H1 (cell line): ENCODE results near the gene CDKN1B. TPM values are rescaled to one million over a fixed set of nuclear protein-coding genes. Genes with fewer than 3 reads are reported as not detected.

Experiments
- CTCF ChIA-PET: fragments of 300-600 bp; sonication (Branson Sonifier 250); formaldehyde crosslinking; loops from one replicate; lab custom pipeline; 2021; ENCODE audit not compliant: partially characterized antibody; lab: Charles Lee
- POLR2A ChIA-PET: fragments of 300-600 bp; sonication (Branson Sonifier 250); formaldehyde crosslinking; loops from one replicate; lab custom pipeline; 2021; ENCODE audit warnings: inconsistent platforms; ENCODE audit not compliant: partially characterized antibody; lab: Charles Lee
- DNase-seq, 2 experiments: peaks; one replicate each; pipeline versions ENCODE4 v3.0.0 to v3.0.0-alpha.2; 2010 to 2022; ENCODE audit warnings: low spot score in 2 of 2, low read depth in 1 of 2, mixed read lengths in 1 of 2
- FAIRE-seq: peaks from 2 replicates; lab custom pipeline; 2011; peaks lifted over from hg19 to GRCh38; lab: Jason Lieb, UNC
- H2AFZ ChIP-seq: 2 replicates; pipeline ENCODE4 v1.8.1; 2012; ENCODE audit warnings: low read length, inconsistent platforms
- H2AK5ac ChIP-seq: 2 replicates; pipeline ENCODE4 v1.6.1; 2013; ENCODE audit warnings: low read depth, low read length
- H2BK120ac ChIP-seq: replicated peaks from 2 replicates; pipeline ENCODE3; 2013; ENCODE audit warnings: low read depth, low read length, inconsistent platforms
- H2BK12ac ChIP-seq: 2 replicates; pipeline ENCODE4 v1.6.1; 2013; ENCODE audit warnings: low read depth, low read length
- H2BK15ac ChIP-seq: 2 replicates; pipeline ENCODE4 v1.6.1; 2013; ENCODE audit warnings: low read length
- H2BK20ac ChIP-seq: 2 replicates; pipeline ENCODE4 v1.6.1; 2013; ENCODE audit warnings: low read length
- H2BK5ac ChIP-seq: 2 replicates; pipeline ENCODE4 v1.6.1; 2013; ENCODE audit warnings: low read depth, low read length
- H3K14ac ChIP-seq: 2 replicates; pipeline ENCODE4 v1.6.1; 2013; ENCODE audit warnings: inconsistent platforms; ENCODE audit not compliant: insufficient read length
- H3K18ac ChIP-seq: 2 replicates; pipeline ENCODE4 v1.6.1; 2013; ENCODE audit warnings: low read length; ENCODE audit errors: extremely low read depth
- H3K23ac ChIP-seq: 2 replicates; pipeline ENCODE4 v1.6.1; 2013; ENCODE audit warnings: inconsistent platforms; ENCODE audit not compliant: insufficient read length
- H3K23me2 ChIP-seq: 2 replicates; pipeline ENCODE4 v1.6.1; 2013; ENCODE audit warnings: low read depth, low read length
- H3K27ac ChIP-seq: 2 replicates; pipeline ENCODE4 v1.6.1; 2011; ENCODE audit warnings: low read depth, low read length, inconsistent platforms
- H3K27me3 ChIP-seq, 4 experiments: replicated peaks in 1 of 4; 1 replicate in 1 of 4; 2 replicates in 3 of 4; pipeline versions ENCODE4 v1.6.1 to v1.8.1; 2011 to 2013; ENCODE audit warnings: low read length in 3 of 4, mild to moderate bottlenecking in 3 of 4, inconsistent platforms in 2 of 4, mixed read lengths in 2 of 4, moderate library complexity in 1 of 4; ENCODE audit not compliant: control insufficient read depth in 3 of 4, insufficient read depth in 3 of 4; ENCODE audit errors: extremely low read depth in 1 of 4
- H3K36me3 ChIP-seq, 4 experiments: 2 replicates each; pipeline versions ENCODE4 v1.6.1 to v1.8.1; 2011 to 2013; ENCODE audit warnings: mild to moderate bottlenecking in 4 of 4, low read length in 3 of 4, moderate library complexity in 2 of 4, control low read depth in 1 of 4, inconsistent platforms in 1 of 4; ENCODE audit not compliant: insufficient read depth in 4 of 4, control insufficient read depth in 2 of 4
- H3K4ac ChIP-seq: replicated peaks from 2 replicates; pipeline ENCODE3; 2013; ENCODE audit warnings: low read length, low read depth, mixed read lengths, inconsistent platforms; ENCODE audit not compliant: insufficient read length
- H3K4me1 ChIP-seq, 4 experiments: replicated peaks in 1 of 4; 1 replicate in 1 of 4; 2 replicates in 3 of 4; pipeline versions ENCODE4 v1.6.1 to v1.8.1; 2011 to 2013; ENCODE audit warnings: low read length in 3 of 4, inconsistent platforms in 2 of 4, mixed read lengths in 1 of 4; ENCODE audit not compliant: insufficient read depth in 4 of 4, control insufficient read depth in 3 of 4
- H3K4me2 ChIP-seq, 2 experiments: 2 replicates each; pipeline versions ENCODE4 v1.6.1 to v1.8.1; 2011 to 2013; ENCODE audit warnings: low read depth in 2 of 2, low read length in 2 of 2, control low read depth in 1 of 2, inconsistent platforms in 1 of 2, mild to moderate bottlenecking in 1 of 2; ENCODE audit not compliant: insufficient read depth in 1 of 2
- H3K4me3 ChIP-seq, 4 experiments: fragments of 200-600, 300-600 bp in 1 of 4; sonication (generic), shearing (Covaris generic), sonication (Bioruptor Twin) in 1 of 4; 2 replicates each; pipeline versions ENCODE4 v1.5.1 to v1.8.1; 2011 to 2016; ENCODE audit warnings: low read length in 4 of 4, low read depth in 3 of 4, control low read depth in 2 of 4, inconsistent platforms in 2 of 4, mild to moderate bottlenecking in 2 of 4, mixed read lengths in 1 of 4, moderate library complexity in 1 of 4; ENCODE audit not compliant: insufficient read depth in 2 of 4; ENCODE audit errors: extremely low read depth in 1 of 4
- H3K56ac ChIP-seq: replicated peaks from 2 replicates; pipeline ENCODE3; 2013; ENCODE audit warnings: low read depth, mild to moderate bottlenecking, mixed read lengths, low read length, inconsistent platforms; ENCODE audit not compliant: insufficient read length
- H3K79me1 ChIP-seq: 2 replicates; pipeline ENCODE4 v1.6.1; 2013; ENCODE audit warnings: low read depth, low read length, control low read depth
- H3K79me2 ChIP-seq, 2 experiments: 2 replicates each; pipeline versions ENCODE4 v1.6.1 to v1.8.1; 2012 to 2013; ENCODE audit warnings: low read length in 2 of 2, mild to moderate bottlenecking in 2 of 2, inconsistent platforms in 1 of 2; ENCODE audit not compliant: insufficient read depth in 2 of 2, control insufficient read depth in 1 of 2
- H3K9ac ChIP-seq, 4 experiments: replicated peaks in 1 of 4; 1 replicate in 1 of 4; 2 replicates in 3 of 4; pipeline versions ENCODE4 v1.6.1 to v1.8.1; 2011 to 2013; ENCODE audit warnings: low read depth in 3 of 4, low read length in 3 of 4, control low read depth in 2 of 4, mild to moderate bottlenecking in 2 of 4, moderate library complexity in 2 of 4, inconsistent platforms in 1 of 4; ENCODE audit errors: extremely low read depth in 1 of 4
- H3K9me3 ChIP-seq, 2 experiments: 2 replicates each; pipeline versions ENCODE4 v1.6.1 to v1.8.1; 2012 to 2013; ENCODE audit warnings: mild to moderate bottlenecking in 2 of 2, moderate library complexity in 2 of 2, control low read depth in 1 of 2, inconsistent platforms in 1 of 2, low read depth in 1 of 2, low read length in 1 of 2, mixed read lengths in 1 of 2; ENCODE audit not compliant: insufficient read depth in 2 of 2
- H4K20me1 ChIP-seq, 2 experiments: replicated peaks in 1 of 2; 2 replicates each; pipeline versions ENCODE3 to v1.8.1; 2011 to 2013; ENCODE audit warnings: inconsistent platforms in 2 of 2, low read length in 2 of 2, mild to moderate bottlenecking in 1 of 2; ENCODE audit not compliant: insufficient read depth in 2 of 2, control insufficient read depth in 1 of 2
- H4K5ac ChIP-seq: 2 replicates; pipeline ENCODE4 v1.6.1; 2013; ENCODE audit warnings: low read length, low read depth, mixed read lengths, inconsistent platforms; ENCODE audit not compliant: insufficient read length
- H4K8ac ChIP-seq: 2 replicates; pipeline ENCODE4 v1.8.0; 2013; ENCODE audit warnings: mild to moderate bottlenecking, moderate library complexity, low read length, inconsistent platforms; ENCODE audit not compliant: insufficient read depth; ENCODE audit errors: extremely low read depth
- H4K91ac ChIP-seq: replicated peaks from 2 replicates; pipeline ENCODE3; 2013; ENCODE audit warnings: low read length, mixed read lengths, inconsistent platforms; ENCODE audit not compliant: insufficient read length
- CHD1 ChIP-seq: IDR thresholded peaks from 2 replicates; pipeline ENCODE4 v1.6.1; 2012; ENCODE audit warnings: low read depth, low read length, improper control_type of control experiment
- HDAC6 ChIP-seq: IDR thresholded peaks from one replicate; pipeline ENCODE4 v1.7.1; 2012; ENCODE audit warnings: low read depth, mild to moderate bottlenecking, inconsistent platforms, low read length, moderate library complexity
- KDM4A ChIP-seq: IDR thresholded peaks from one replicate; pipeline ENCODE4 v1.7.1; 2012; ENCODE audit warnings: low read depth, mild to moderate bottlenecking, moderate library complexity, low read length, inconsistent platforms; ENCODE audit not compliant: severe bottlenecking
- NANOG ChIP-seq: IDR thresholded peaks from 2 replicates; pipeline ENCODE4 v1.6.1; 2011; ENCODE audit warnings: low read length, low read depth, mild to moderate bottlenecking, inconsistent platforms; ENCODE audit not compliant: insufficient read depth, poor library complexity, severe bottlenecking
- PHF8 ChIP-seq: fragments of 200-600 bp; sonication (generic); conservative IDR thresholded peaks from 2 replicates; pipeline ENCODE4 v1.7.1; 2012; ENCODE audit warnings: low read depth, mild to moderate bottlenecking, inconsistent platforms, low read length, moderate library complexity
- POLR2A ChIP-seq, 2 experiments: IDR thresholded peaks; 1 replicate in 1 of 2; 2 replicates in 1 of 2; pipeline ENCODE4 v1.6.1; 2011; ENCODE audit warnings: low read depth in 2 of 2, low read length in 2 of 2, mild to moderate bottlenecking in 2 of 2; ENCODE audit errors: control extremely low read depth in 1 of 2
- RNF2 ChIP-seq: fragments of 200-900, 300-1000 bp; sonication (generic); IDR thresholded peaks from 2 replicates; pipeline ENCODE4 v1.7.1; 2016; ENCODE audit warnings: borderline replicate concordance, low read depth, mild to moderate bottlenecking, antibody characterized with exemption, low read length; ENCODE audit not compliant: poor library complexity, severe bottlenecking; ENCODE audit errors: missing control alignments
- TAF7 ChIP-seq: optimal IDR thresholded peaks from 2 replicates; pipeline ENCODE3; 2011; ENCODE audit warnings: low read depth, mild to moderate bottlenecking, inconsistent platforms, low read length, moderate library complexity, borderline replicate concordance
- YY1 ChIP-seq: IDR thresholded peaks from 2 replicates; pipeline ENCODE4 v1.6.1; 2011; ENCODE audit warnings: low read depth, mild to moderate bottlenecking, low read length
- ZNF274 ChIP-seq: IDR thresholded peaks from 2 replicates; pipeline ENCODE4 v1.7.0; 2012; ENCODE audit warnings: low read length, borderline replicate concordance; ENCODE audit errors: extremely low read depth
- WGBS, 2 experiments: shearing (Covaris generic) in 1 of 2; methylation state at CpG; one replicate each; pipeline versions ENCODE4 v1.1.6 to v1.1.7; 2013 to 2015; ENCODE audit warnings: low lambda C conversion rate in 2 of 2, mixed read lengths in 2 of 2, inconsistent platforms in 1 of 2, low coverage in 1 of 2, missing lambda C conversion rate in 1 of 2; ENCODE audit not compliant: insufficient replicate concordance in 2 of 2, insufficient coverage in 1 of 2, insufficient read length in 1 of 2; ENCODE audit errors: extremely low coverage in 1 of 2, missing lambda C conversion rate in 1 of 2; 5-methylcytosine and 5-hydroxymethylcytosine counted together
- polyA plus RNA-seq, 7 experiments: library from polyadenylated mRNA; depleted of rRNA in 3 of 7; stranded (reverse) in 5 of 7; unstranded in 2 of 7; fragments of >200 nt in 5 of 7; fragments of 200-250 nt in 2 of 7; gene quantifications; 1 replicate in 5 of 7; 2 replicates in 1 of 7; 4 replicates in 1 of 7; pipeline versions ENCODE4 v1.2.1 to v1.2.3, GENCODE V29; 2011 to 2013; ENCODE audit warnings: missing spikeins in 2 of 7, mixed read lengths in 2 of 7
- total RNA-seq: library from RNA; stranded (reverse); fragmentation: NEBNext Ultra II Directional; extraction: Animal tissue kit (Norgen Biotek cat#: 25700); gene quantifications from 2 replicates; pipeline ENCODE4 v1.2.1, GENCODE V29; 2021
- TF ChIP-seq, protein P1 (sequence below): IDR thresholded peaks from 2 replicates; pipeline ENCODE4 v1.6.1; 2011; ENCODE audit warnings: low read depth, mild to moderate bottlenecking, low read length; ENCODE audit not compliant: insufficient read depth

The CDKN1B gene
- total and polyA plus RNA-seq, 2 of the 8 experiments (the other 6 are each of a cell fraction or from before 2014, with no cell fraction given): 6.5 to 27.2 TPM

DNA sequence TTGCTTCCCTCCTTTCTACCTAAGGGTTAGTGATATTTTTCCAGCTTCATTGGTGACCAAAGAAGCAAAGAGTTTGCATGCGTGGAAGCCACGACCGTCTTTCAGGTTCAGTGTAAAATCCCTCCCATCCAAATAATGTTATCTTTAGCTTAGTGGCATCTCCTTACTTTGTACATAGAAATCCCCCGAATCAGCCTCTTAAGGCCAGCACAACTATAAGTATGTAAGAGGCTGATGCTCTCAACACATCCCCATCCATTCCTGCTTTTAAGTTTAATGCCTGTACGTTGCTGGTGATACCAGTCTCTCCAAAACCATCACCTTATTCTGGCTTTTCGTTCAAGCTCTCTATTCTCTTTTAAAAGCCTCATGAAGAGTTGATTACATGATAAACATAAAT lies 14.6 kb downstream of the CDKN1B start:
- Histone ChIP-seq H3K23ac (no peak overlapping the region), H3K27me3 (no peaks in the 10 kb centered on the region), H4K8ac (no peak overlapping the region), H3K36me3 (no peaks in the 10 kb centered on the region), H4K5ac (no peak overlapping the region), H3K18ac (no peak overlapping the region), H3K14ac (no peak overlapping the region), H3K79me2 (peaks cover 0 to 2% of the 10 kb centered on the region in 2 experiments; a peak in 1 of 4 replicates), H3K79me1 (no peaks in the 10 kb centered on the region), H2BK120ac (no peak overlapping the region), H3K4me1 (peaks cover 0 to 1% (median 0%) of the 10 kb centered on the region in 4 experiments; a peak in 2 of 7 replicates), H3K9ac (no peak overlapping the region), H3K27ac (no peak overlapping the region), H3K4me2 (no peak overlapping the region), H2AK5ac (no peak overlapping the region), H2AFZ (no peak overlapping the region), H3K4me3 (no peak overlapping the region), H4K20me1 (no peaks in the 10 kb centered on the region), H3K23me2 (no peaks in the 10 kb centered on the region), H2BK12ac (no peak overlapping the region), H3K9me3 (0 out of 4 replicates have a peak, but pooled peaks cover 0 to 5% of the 10 kb centered on the region in 2 experiments), H2BK20ac (no peak overlapping the region), H3K4ac (no peak overlapping the region), H2BK15ac (no peak overlapping the region), H3K56ac (no peak overlapping the region), H4K91ac (no peak overlapping the region), H2BK5ac (no peak overlapping the region)
- DNase-seq: no peak
- CTCF ChIA-PET: interaction anchor here (0.6 kb wide), 1 partner anchor 1433 kb away, joined by 3 read pairs; no protein-coding TSS in a partner anchor
- 94% methylated on average over 6 of the region's 6 CpGs; no CpG with 5 or more reads in 1 of the 2 experiments for WGBS, 2 experiments
- POLR2A ChIA-PET: no interaction called here
- no peak for FAIRE-seq
- TF ChIP-seq YY1 (no peak), NANOG (no peak), ZNF274 (no peak), KDM4A (no peak), HDAC6 (no peak), TAF7 (no peak), POLR2A (IDR thresholded peaks at IDR 0.05; ENCODE audit: control extremely low read depth in 1 of 2, low read depth in 2 of 2, low read length in 2 of 2) (no peak), PHF8 (no peak), RNF2 (no peak), CHD1 (no peak)
- TF ChIP-seq, protein P1, sequence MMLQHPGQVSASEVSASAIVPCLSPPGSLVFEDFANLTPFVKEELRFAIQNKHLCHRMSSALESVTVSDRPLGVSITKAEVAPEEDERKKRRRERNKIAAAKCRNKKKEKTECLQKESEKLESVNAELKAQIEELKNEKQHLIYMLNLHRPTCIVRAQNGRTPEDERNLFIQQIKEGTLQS: no peak
